GM12878 (cell line): ENCODE results near the gene GNPTAB. TPM values are rescaled to one million over a fixed set of nuclear protein-coding genes. Genes with fewer than 3 reads are reported as not detected.

Source experiments
- BCL11A ChIP-seq: IDR thresholded peaks from 2 replicates; pipeline ENCODE4 v1.6.1; 2011; ENCODE audit warnings: low read depth, low read length
- CBX5 ChIP-seq: sonication (generic); IDR thresholded peaks from 2 replicates; pipeline ENCODE4 v1.6.1; 2016; ENCODE audit warnings: low read depth, moderate library complexity, mild to moderate bottlenecking, inconsistent platforms
- CREM ChIP-seq: IDR thresholded peaks from 2 replicates; pipeline ENCODE4 v1.6.1; 2014; ENCODE audit warnings: antibody characterized with exemption, low read depth
- HDGF ChIP-seq: fragments of 450-650 bp; IDR thresholded peaks from 2 replicates; pipeline ENCODE4 v1.6.1; 2016; ENCODE audit warnings: antibody characterized with exemption
- KDM1A ChIP-seq: fragments of 200-600 bp; sonication (generic); IDR thresholded peaks from 2 replicates; pipeline ENCODE4 v1.6.1; 2016; ENCODE audit warnings: borderline replicate concordance
- NR2C2 ChIP-seq: IDR thresholded peaks from 2 replicates; pipeline ENCODE4 v1.6.1; 2011; ENCODE audit warnings: borderline replicate concordance, low read depth; ENCODE audit not compliant: control insufficient read depth, insufficient read length
- NRF1 ChIP-seq: conservative IDR thresholded peaks from 2 replicates; pipeline ENCODE4 v1.6.1; 2011; ENCODE audit warnings: mild to moderate bottlenecking, low read depth, low read length, improper control_type of control experiment
- POLR2A ChIP-seq: IDR thresholded peaks from 2 replicates; pipeline ENCODE4 v1.6.1; 2011; ENCODE audit warnings: low read depth, mild to moderate bottlenecking, low read length
- POLR2AphosphoS2 ChIP-seq: IDR thresholded peaks from 2 replicates; pipeline ENCODE4 v1.6.1; 2011; ENCODE audit warnings: low read depth, mild to moderate bottlenecking, low read length, improper control_type of control experiment, moderate library complexity
- RBBP5 ChIP-seq: fragments of 200-600 bp; sonication (generic); conservative IDR thresholded peaks from 2 replicates; pipeline ENCODE4 v1.6.1; 2016
- RELA ChIP-seq: fragments of 450-650 bp; IDR thresholded peaks from 2 replicates; pipeline ENCODE4 v1.8.0; 2014; ENCODE audit warnings: borderline replicate concordance; ENCODE audit not compliant: partially characterized antibody
- SIN3A ChIP-seq: IDR thresholded peaks from 2 replicates; pipeline ENCODE4 v1.6.1; 2012; ENCODE audit warnings: low read depth, low read length, improper control_type of control experiment
- SIX5 ChIP-seq: IDR thresholded peaks from 2 replicates; pipeline ENCODE4 v1.6.1; 2011; ENCODE audit warnings: mild to moderate bottlenecking, low read depth, low read length, moderate library complexity; ENCODE audit not compliant: severe bottlenecking
- SMAD1 ChIP-seq: fragments of 450-650 bp; IDR thresholded peaks from 2 replicates; pipeline ENCODE4 v1.6.1; 2018; ENCODE audit warnings: mild to moderate bottlenecking, low read depth; ENCODE audit not compliant: partially characterized antibody
- SMC3 ChIP-seq: IDR thresholded peaks from 2 replicates; pipeline ENCODE4 v1.6.1; 2011; ENCODE audit warnings: low read length, improper control_type of control experiment, borderline replicate concordance
- polyA plus RNA-seq, 11 experiments: library from polyadenylated mRNA; depleted of rRNA in 4 of 11; unstranded in 6 of 11; stranded (reverse) in 5 of 11; fragments of >200 nt; fragmentation: Nextera tagmentation in 4 of 11; fragmentation: Illumina TruSeq in 1 of 11; extraction: Ambion mirVana in 4 of 11; extraction: Trizol in 1 of 11; gene quantifications; 1 replicate in 1 of 11; 2 replicates in 10 of 11; pipeline versions ENCODE4 v1.2.1 to v1.2.3, GENCODE V29; 2011 to 2016; ENCODE audit warnings: inconsistent platforms in 2 of 11, missing spikeins in 2 of 11, low read depth in 1 of 11
- total RNA-seq, 4 experiments: library from RNA; depleted of rRNA in 3 of 4; stranded (reverse); fragments of >200 nt in 3 of 4; fragmentation: Illumina TruSeq in 1 of 4; extraction: Trizol in 1 of 4; gene quantifications; 2 replicates each; pipeline versions ENCODE4 v1.2.1 to v1.2.3, GENCODE V29; 2013 to 2021
- TF ChIP-seq, protein P1 (sequence below): fragments of 450-650 bp; IDR thresholded peaks from 2 replicates; pipeline ENCODE4 v1.6.1; 2016; ENCODE audit warnings: mild to moderate bottlenecking, moderate library complexity, borderline replicate concordance
- TF ChIP-seq, protein P2 (sequence below): IDR thresholded peaks from 2 replicates; pipeline ENCODE4 v1.6.1; 2012; ENCODE audit warnings: low read depth, low read length, improper control_type of control experiment
- TF ChIP-seq, protein P3 (sequence below): fragments of 450-650 bp; IDR thresholded peaks from 2 replicates; pipeline ENCODE4 v1.6.1; 2017; ENCODE audit warnings: mild to moderate bottlenecking, moderate library complexity
- TF ChIP-seq, protein P4 (sequence below): fragments of 450-650 bp; formaldehyde crosslinking; IDR thresholded peaks from 2 replicates; pipeline ENCODE4 v1.4.0; 2020; ENCODE audit warnings: mild to moderate bottlenecking, moderate library complexity

Gene GNPTAB
- total and polyA plus RNA-seq, 10 of the 15 experiments (the other 5 are each of a cell fraction or from before 2014, with no cell fraction given): 9.8 to 38.9 (median 35.3) TPM

DNA sequence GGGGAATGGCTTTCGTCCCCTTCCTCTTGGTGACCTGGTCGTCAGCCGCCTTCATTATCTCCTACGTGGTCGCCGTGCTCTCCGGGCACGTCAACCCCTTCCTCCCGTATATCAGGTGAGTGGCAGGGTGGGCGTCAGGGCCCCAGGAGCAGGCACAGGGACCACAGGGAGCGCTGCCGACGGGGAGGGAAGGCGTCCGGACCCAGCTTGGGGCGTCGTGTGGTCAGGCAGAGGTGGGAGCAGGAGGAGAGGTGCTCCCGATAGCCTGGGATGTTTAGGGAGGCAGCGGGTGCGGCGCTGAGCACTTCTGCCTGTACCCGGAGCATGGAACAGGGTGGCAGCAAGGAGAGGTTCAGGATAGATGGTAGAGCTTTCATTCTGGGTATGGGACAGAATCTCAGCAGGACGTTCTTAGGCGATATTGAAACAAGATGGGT, 47.1 kb upstream of the GNPTAB start (continued):
- no peak for TF ChIP-seq NRF1
- TF ChIP-seq SMAD1: no peak
- TF ChIP-seq, protein P1, sequence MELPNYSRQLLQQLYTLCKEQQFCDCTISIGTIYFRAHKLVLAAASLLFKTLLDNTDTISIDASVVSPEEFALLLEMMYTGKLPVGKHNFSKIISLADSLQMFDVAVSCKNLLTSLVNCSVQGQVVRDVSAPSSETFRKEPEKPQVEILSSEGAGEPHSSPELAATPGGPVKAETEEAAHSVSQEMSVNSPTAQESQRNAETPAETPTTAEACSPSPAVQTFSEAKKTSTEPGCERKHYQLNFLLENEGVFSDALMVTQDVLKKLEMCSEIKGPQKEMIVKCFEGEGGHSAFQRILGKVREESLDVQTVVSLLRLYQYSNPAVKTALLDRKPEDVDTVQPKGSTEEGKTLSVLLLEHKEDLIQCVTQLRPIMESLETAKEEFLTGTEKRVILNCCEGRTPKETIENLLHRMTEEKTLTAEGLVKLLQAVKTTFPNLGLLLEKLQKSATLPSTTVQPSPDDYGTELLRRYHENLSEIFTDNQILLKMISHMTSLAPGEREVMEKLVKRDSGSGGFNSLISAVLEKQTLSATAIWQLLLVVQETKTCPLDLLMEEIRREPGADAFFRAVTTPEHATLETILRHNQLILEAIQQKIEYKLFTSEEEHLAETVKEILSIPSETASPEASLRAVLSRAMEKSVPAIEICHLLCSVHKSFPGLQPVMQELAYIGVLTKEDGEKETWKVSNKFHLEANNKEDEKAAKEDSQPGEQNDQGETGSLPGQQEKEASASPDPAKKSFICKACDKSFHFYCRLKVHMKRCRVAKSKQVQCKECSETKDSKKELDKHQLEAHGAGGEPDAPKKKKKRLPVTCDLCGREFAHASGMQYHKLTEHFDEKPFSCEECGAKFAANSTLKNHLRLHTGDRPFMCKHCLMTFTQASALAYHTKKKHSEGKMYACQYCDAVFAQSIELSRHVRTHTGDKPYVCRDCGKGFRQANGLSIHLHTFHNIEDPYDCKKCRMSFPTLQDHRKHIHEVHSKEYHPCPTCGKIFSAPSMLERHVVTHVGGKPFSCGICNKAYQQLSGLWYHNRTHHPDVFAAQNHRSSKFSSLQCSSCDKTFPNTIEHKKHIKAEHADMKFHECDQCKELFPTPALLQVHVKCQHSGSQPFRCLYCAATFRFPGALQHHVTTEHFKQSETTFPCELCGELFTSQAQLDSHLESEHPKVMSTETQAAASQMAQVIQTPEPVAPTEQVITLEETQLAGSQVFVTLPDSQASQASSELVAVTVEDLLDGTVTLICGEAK: no peak
- TF ChIP-seq, protein P2, sequence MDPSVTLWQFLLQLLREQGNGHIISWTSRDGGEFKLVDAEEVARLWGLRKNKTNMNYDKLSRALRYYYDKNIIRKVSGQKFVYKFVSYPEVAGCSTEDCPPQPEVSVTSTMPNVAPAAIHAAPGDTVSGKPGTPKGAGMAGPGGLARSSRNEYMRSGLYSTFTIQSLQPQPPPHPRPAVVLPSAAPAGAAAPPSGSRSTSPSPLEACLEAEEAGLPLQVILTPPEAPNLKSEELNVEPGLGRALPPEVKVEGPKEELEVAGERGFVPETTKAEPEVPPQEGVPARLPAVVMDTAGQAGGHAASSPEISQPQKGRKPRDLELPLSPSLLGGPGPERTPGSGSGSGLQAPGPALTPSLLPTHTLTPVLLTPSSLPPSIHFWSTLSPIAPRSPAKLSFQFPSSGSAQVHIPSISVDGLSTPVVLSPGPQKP: no peak
- TF ChIP-seq RELA: no peak
- TF ChIP-seq SIX5: no peak
- TF ChIP-seq KDM1A: no peak
- TF ChIP-seq CREM: no peak
- TF ChIP-seq BCL11A: no peak
- no peak for TF ChIP-seq RBBP5
- no peak for TF ChIP-seq CBX5
- peak; percentile 12; the same call in 1 of the 2 replicates for TF ChIP-seq POLR2A
- TF ChIP-seq, protein P3, sequence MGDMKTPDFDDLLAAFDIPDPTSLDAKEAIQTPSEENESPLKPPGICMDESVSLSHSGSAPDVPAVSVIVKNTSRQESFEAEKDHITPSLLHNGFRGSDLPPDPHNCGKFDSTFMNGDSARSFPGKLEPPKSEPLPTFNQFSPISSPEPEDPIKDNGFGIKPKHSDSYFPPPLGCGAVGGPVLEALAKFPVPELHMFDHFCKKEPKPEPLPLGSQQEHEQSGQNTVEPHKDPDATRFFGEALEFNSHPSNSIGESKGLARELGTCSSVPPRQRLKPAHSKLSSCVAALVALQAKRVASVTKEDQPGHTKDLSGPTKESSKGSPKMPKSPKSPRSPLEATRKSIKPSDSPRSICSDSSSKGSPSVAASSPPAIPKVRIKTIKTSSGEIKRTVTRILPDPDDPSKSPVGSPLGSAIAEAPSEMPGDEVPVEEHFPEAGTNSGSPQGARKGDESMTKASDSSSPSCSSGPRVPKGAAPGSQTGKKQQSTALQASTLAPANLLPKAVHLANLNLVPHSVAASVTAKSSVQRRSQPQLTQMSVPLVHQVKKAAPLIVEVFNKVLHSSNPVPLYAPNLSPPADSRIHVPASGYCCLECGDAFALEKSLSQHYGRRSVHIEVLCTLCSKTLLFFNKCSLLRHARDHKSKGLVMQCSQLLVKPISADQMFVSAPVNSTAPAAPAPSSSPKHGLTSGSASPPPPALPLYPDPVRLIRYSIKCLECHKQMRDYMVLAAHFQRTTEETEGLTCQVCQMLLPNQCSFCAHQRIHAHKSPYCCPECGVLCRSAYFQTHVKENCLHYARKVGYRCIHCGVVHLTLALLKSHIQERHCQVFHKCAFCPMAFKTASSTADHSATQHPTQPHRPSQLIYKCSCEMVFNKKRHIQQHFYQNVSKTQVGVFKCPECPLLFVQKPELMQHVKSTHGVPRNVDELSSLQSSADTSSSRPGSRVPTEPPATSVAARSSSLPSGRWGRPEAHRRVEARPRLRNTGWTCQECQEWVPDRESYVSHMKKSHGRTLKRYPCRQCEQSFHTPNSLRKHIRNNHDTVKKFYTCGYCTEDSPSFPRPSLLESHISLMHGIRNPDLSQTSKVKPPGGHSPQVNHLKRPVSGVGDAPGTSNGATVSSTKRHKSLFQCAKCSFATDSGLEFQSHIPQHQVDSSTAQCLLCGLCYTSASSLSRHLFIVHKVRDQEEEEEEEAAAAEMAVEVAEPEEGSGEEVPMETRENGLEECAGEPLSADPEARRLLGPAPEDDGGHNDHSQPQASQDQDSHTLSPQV: no peak
- no peak for TF ChIP-seq NR2C2
- no peak for TF ChIP-seq POLR2AphosphoS2
- TF ChIP-seq SMC3: no peak
- TF ChIP-seq, protein P4, sequence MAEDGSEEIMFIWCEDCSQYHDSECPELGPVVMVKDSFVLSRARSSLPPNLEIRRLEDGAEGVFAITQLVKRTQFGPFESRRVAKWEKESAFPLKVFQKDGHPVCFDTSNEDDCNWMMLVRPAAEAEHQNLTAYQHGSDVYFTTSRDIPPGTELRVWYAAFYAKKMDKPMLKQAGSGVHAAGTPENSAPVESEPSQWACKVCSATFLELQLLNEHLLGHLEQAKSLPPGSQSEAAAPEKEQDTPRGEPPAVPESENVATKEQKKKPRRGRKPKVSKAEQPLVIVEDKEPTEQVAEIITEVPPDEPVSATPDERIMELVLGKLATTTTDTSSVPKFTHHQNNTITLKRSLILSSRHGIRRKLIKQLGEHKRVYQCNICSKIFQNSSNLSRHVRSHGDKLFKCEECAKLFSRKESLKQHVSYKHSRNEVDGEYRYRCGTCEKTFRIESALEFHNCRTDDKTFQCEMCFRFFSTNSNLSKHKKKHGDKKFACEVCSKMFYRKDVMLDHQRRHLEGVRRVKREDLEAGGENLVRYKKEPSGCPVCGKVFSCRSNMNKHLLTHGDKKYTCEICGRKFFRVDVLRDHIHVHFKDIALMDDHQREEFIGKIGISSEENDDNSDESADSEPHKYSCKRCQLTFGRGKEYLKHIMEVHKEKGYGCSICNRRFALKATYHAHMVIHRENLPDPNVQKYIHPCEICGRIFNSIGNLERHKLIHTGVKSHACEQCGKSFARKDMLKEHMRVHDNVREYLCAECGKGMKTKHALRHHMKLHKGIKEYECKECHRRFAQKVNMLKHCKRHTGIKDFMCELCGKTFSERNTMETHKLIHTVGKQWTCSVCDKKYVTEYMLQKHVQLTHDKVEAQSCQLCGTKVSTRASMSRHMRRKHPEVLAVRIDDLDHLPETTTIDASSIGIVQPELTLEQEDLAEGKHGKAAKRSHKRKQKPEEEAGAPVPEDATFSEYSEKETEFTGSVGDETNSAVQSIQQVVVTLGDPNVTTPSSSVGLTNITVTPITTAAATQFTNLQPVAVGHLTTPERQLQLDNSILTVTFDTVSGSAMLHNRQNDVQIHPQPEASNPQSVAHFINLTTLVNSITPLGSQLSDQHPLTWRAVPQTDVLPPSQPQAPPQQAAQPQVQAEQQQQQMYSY (CRISPR knock-in tag): no peak
- peak; percentile 40; the same call in 1 of the 2 replicates for TF ChIP-seq HDGF
- peak; percentile 36; the same call in 1 of the 2 replicates for TF ChIP-seq SIN3A
